Tibial artery (tissue), 4 donors: Measurements from ENCODE around the gene DISC1.
"Not testable (repeated sequence)": the region's sequence is repeated elsewhere in the genome, so short reads cannot be mapped to it uniquely, and the experiment has no call there.

Source experiments
- DNase-seq, 2 donors: peaks; one replicate each; pipeline ENCODE4 v3.0.0-alpha.2; 2019
- H3K27ac ChIP-seq, 2 donors: fragments of 200-600 bp; sonication (generic) in 1 of 2; 1 replicate in 1 of 2; 2 replicates in 1 of 2; pipeline ENCODE4 v1.5.1; 2018 to 2019; ENCODE audit warnings: mild to moderate bottlenecking in 1 of 2
- H3K27me3 ChIP-seq, 2 donors: fragments of 200-600 bp; sonication (generic) in 1 of 2; one replicate each; pipeline versions ENCODE4 v1.5.1 to v1.6.0; 2016 to 2019
- H3K36me3 ChIP-seq, 3 donors: fragments of 200-600 bp; sonication (generic) in 2 of 3; one replicate each; pipeline ENCODE4 v1.5.1; 2016 to 2019; ENCODE audit warnings: mild to moderate bottlenecking in 2 of 3
- H3K4me1 ChIP-seq, 4 donors: fragments of 200-600 bp; sonication (generic) in 2 of 4; 1 replicate in 3 of 4; 2 replicates in 1 of 4; pipeline ENCODE4 v1.5.1; 2016 to 2019
- H3K4me3 ChIP-seq, 2 donors: fragments of 200-600 bp; sonication (generic) in 1 of 2; 1 replicate in 1 of 2; 2 replicates in 1 of 2; pipeline ENCODE4 v1.5.1; 2018 to 2019; ENCODE audit warnings: mild to moderate bottlenecking in 2 of 2
- H3K9me3 ChIP-seq, 3 donors: fragments of 200-600 bp; sonication (generic) in 1 of 3; one replicate each; pipeline ENCODE4 v1.5.1; 2016 to 2019
- CTCF ChIP-seq, 2 experiments: fragments of 200-600 bp in 1 of 2; fragments of 450-650 bp in 1 of 2; IDR thresholded peaks; one replicate each; pipeline ENCODE4 v1.5.1; 2017 to 2019; ENCODE audit warnings: antibody characterized with exemption in 2 of 2, mild to moderate bottlenecking in 1 of 2, moderate library complexity in 1 of 2
- intact Hi-C: fragments of 100-400 bp; cut with DNase I; formaldehyde crosslinking; loops from one replicate; pipeline ENCODE4 v1.15.0; 2023; ENCODE audit warnings: low total_unique reads

DISC1 gene

GRCh38 chr1:231957359-231957758 is 330.8 kb downstream of the DISC1 start:
- Histone ChIP-seq H3K27me3 (no peaks in the 10 kb centered on the region), H3K36me3 (no peaks in the 10 kb centered on the region), H3K9me3 (peaks cover 0 to 3% (median 0%) of the 10 kb centered on the region in 3 donors), H3K4me1 (no peaks in the 10 kb centered on the region), H3K4me3 (no peak overlapping the region), H3K27ac (no peak overlapping the region)
- no peak for DNase-seq
- intact Hi-C loops, result no loop called here
- TF ChIP-seq CTCF (IDR thresholded peaks at IDR 0.05), result no peak

- Histone ChIP-seq H3K9me3 (peaks cover 0 to 3% (median 0%) of the 10 kb centered on the region in 3 donors), H3K27me3 (no peaks in the 10 kb centered on the region), H3K4me1 (no peaks in the 10 kb centered on the region), H3K27ac (no peak overlapping the region), H3K36me3 (no peaks in the 10 kb centered on the region), H3K4me3 (no peak overlapping the region)
- no peak for DNase-seq
- intact Hi-C loops, result no loop called here
- no peak for TF ChIP-seq CTCF (IDR thresholded peaks at IDR 0.05)
Measured at GRCh38 chr1:231958448-231958847, 331.9 kb downstream of the DISC1 start.

- no peak for TF ChIP-seq CTCF (IDR thresholded peaks at IDR 0.05)
- Histone ChIP-seq H3K27ac (no peak overlapping the region), H3K4me1 (no peaks in the 10 kb centered on the region), H3K27me3 (no peaks in the 10 kb centered on the region), H3K36me3 (no peaks in the 10 kb centered on the region), H3K4me3 (no peak overlapping the region), H3K9me3 (peaks cover 0 to 3% (median 0%) of the 10 kb centered on the region in 3 donors)
- intact Hi-C loops, result no loop called here
- DNase-seq, result no peak
Measured at GRCh38 chr1:231959225-231959884, 332.8 kb downstream of the DISC1 start.

GRCh38 chr1:231961801-231962200 is 335.2 kb downstream of the DISC1 start:
- H3K36me3 ChIP-seq, H3K4me3 ChIP-seq, H3K9me3 ChIP-seq, H3K27ac ChIP-seq, intact Hi-C loops, DNase-seq, H3K4me1 ChIP-seq, H3K27me3 ChIP-seq: not testable (repeated sequence)

- Histone ChIP-seq H3K9me3 (no peaks in the 10 kb centered on the region), H3K4me1 (no peaks in the 10 kb centered on the region), H3K27ac (no peak overlapping the region), H3K27me3 (no peaks in the 10 kb centered on the region), H3K4me3 (no peak overlapping the region), H3K36me3 (no peaks in the 10 kb centered on the region)
- TF ChIP-seq CTCF (IDR thresholded peaks at IDR 0.05), result no peak
- no peak for DNase-seq
- intact Hi-C loops, result no loop called here
Measured at GRCh38 chr1:231962636-231963035, 336.0 kb downstream of the DISC1 start.

- no peak for DNase-seq
- TF ChIP-seq CTCF (IDR thresholded peaks at IDR 0.05), result no peak
- Histone ChIP-seq H3K27ac (no peak overlapping the region), H3K4me1 (no peaks in the 10 kb centered on the region), H3K27me3 (no peaks in the 10 kb centered on the region), H3K36me3 (no peaks in the 10 kb centered on the region), H3K9me3 (no peaks in the 10 kb centered on the region), H3K4me3 (no peak overlapping the region)
- intact Hi-C loops, result no loop called here
Measured at GRCh38 chr1:231964241-231964640, 337.7 kb downstream of the DISC1 start.
